ENCODE measurements around the gene HEY2.

Gene HEY2

DNA sequence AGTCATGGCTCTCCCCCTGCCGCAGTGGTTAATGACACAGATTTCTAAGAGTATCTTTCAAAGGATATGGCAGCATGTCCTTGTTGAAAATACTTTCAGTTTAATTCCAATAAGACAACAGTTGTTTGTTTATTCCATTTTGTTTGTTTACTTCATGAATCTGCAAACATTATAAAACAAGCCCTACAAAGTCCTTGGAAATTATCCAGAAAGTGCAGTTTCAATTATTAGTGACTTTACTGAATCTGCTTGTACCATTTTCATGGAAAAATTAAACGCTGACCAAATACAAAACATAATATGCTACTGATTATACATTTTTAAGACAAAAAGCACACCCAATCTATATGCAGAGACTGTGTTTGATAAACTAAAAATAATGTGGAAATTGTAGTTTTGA lies 3.3 kb downstream of the HEY2 start:
- TF ChIP-seq, protein P1, sequence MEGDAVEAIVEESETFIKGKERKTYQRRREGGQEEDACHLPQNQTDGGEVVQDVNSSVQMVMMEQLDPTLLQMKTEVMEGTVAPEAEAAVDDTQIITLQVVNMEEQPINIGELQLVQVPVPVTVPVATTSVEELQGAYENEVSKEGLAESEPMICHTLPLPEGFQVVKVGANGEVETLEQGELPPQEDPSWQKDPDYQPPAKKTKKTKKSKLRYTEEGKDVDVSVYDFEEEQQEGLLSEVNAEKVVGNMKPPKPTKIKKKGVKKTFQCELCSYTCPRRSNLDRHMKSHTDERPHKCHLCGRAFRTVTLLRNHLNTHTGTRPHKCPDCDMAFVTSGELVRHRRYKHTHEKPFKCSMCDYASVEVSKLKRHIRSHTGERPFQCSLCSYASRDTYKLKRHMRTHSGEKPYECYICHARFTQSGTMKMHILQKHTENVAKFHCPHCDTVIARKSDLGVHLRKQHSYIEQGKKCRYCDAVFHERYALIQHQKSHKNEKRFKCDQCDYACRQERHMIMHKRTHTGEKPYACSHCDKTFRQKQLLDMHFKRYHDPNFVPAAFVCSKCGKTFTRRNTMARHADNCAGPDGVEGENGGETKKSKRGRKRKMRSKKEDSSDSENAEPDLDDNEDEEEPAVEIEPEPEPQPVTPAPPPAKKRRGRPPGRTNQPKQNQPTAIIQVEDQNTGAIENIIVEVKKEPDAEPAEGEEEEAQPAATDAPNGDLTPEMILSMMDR (IDR thresholded peaks at IDR 0.05; ENCODE audit: borderline replicate concordance, control extremely low read depth, extremely low read depth, insufficient read depth, missing control alignments): no peak
- in situ Hi-C loops (cut with MboI; ENCODE audit: low sequenced_read_pairs, unreplicated experiment): loop anchor here (25.0 kb wide), 1 partner anchor 240 kb away; no protein-coding TSS in a partner anchor
- no peak for DNase-seq (ENCODE audit: low spot score)

DNA sequence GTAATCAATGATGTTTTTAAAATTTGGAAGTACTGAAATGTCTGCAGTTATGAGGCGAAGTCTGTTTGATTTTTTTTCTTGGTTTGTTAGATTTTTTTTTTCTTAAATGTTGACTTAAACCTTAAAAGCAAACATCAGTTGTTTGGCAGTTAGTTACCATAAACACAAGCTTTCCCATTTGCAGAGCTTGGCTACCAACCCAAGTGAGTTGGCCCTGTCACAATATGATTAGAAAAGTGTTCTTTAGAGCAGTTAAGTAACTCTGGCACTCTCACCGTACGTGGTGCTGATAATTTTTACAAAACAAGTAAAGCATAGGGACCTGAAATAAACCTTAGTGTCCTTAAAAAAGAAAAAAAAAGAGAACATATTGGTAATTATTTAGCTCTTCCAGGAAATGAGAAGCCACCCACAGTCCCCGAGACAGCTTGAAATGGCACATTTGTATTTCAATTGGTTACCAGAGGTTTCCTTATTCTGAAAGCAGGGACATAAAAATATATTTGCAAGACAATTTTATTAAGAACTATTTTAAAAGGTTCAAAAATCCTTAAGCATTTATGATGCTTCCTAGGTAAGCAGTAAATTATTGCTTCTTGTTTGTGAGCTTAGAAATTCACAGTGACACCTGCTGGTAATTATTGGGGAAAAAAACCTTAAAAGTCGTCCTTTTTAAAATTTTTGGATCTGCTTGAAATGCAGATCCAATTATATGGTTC lies 3.9 kb downstream of the HEY2 start:
- TF ChIP-seq, protein P1 (IDR thresholded peaks at IDR 0.05; ENCODE audit: borderline replicate concordance, control extremely low read depth, extremely low read depth, insufficient read depth, missing control alignments): no peak
- no peak for DNase-seq (ENCODE audit: low spot score)
- in situ Hi-C loops (cut with MboI; ENCODE audit: low sequenced_read_pairs, unreplicated experiment): loop anchor here (25.0 kb wide), 1 partner anchor 241 kb away; no protein-coding TSS in a partner anchor

DNA sequence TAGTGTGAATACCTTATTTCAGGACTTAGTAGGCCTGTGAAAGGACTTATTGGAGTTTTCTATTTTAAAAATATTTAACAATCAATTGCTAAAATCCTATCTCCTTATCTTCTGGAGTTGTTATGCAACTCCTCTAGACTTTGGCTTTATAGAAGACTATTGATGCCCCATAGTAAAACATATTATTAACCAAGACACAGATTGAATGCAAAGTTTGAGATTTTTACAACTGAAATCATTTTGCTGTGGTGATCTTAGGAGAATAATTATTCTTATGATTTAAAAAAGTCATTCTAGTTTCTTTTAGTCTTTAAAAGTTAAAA lies 4.5 kb downstream of the HEY2 start:
- no peak for DNase-seq (ENCODE audit: low spot score)
- TF ChIP-seq, protein P1 (IDR thresholded peaks at IDR 0.05; ENCODE audit: borderline replicate concordance, control extremely low read depth, extremely low read depth, insufficient read depth, missing control alignments): no peak
- in situ Hi-C loops (cut with MboI; ENCODE audit: low sequenced_read_pairs, unreplicated experiment): loop anchor here (25.0 kb wide), 1 partner anchor 242 kb away; no protein-coding TSS in a partner anchor

DNA sequence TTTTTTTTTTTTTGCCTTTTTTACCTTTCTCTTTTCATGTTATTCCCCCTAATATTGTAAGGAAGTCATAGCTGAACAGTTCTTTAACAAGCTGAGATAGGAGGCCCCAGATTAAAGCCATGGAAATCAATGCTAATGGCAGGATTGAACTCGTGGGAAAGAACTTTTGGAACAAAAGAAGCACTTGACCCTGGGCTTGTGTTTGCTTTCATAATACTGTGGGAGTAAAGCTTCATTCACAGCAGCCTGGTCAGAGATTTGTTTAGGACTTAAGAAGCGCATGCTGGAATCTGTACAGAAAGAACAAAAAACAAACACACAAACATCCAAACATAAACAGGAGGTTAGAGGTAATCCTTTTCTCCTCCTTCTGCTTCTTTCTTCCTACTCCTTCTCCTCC lies 5.1 kb downstream of the HEY2 start:
- in situ Hi-C loops (cut with MboI; ENCODE audit: low sequenced_read_pairs, unreplicated experiment): loop anchor here (25.0 kb wide), 1 partner anchor 242 kb away; no protein-coding TSS in a partner anchor
- no peak for DNase-seq (ENCODE audit: low spot score)
- TF ChIP-seq, protein P1 (IDR thresholded peaks at IDR 0.05; ENCODE audit: borderline replicate concordance, control extremely low read depth, extremely low read depth, insufficient read depth, missing control alignments): no peak

DNA sequence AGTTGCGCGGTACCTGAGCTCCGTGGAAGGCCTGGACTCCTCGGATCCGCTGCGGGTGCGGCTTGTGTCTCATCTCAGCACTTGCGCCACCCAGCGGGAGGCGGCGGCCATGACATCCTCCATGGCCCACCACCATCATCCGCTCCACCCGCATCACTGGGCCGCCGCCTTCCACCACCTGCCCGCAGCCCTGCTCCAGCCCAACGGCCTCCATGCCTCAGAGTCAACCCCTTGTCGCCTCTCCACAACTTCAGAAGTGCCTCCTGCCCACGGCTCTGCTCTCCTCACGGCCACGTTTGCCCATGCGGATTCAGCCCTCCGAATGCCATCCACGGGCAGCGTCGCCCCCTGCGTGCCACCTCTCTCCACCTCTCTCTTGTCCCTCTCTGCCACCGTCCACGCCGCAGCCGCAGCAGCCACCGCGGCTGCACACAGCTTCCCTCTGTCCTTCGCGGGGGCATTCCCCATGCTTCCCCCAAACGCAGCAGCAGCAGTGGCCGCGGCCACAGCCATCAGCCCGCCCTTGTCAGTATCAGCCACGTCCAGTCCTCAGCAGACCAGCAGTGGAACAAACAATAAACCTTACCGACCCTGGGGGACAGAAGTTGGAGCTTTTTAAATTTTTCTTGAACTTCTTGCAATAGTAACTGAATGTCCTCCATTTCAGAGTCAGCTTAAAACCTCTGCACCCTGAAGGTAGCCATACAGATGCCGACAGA lies 9.9 kb downstream of the HEY2 start:
- TF ChIP-seq, protein P1 (IDR thresholded peaks at IDR 0.05; ENCODE audit: borderline replicate concordance, control extremely low read depth, extremely low read depth, insufficient read depth, missing control alignments): no peak
- DNase-seq (ENCODE audit: low spot score): no peak
- in situ Hi-C loops (cut with MboI; ENCODE audit: low sequenced_read_pairs, unreplicated experiment): loop anchor here (25.0 kb wide), 1 partner anchor 247 kb away; no protein-coding TSS in a partner anchor

DNA sequence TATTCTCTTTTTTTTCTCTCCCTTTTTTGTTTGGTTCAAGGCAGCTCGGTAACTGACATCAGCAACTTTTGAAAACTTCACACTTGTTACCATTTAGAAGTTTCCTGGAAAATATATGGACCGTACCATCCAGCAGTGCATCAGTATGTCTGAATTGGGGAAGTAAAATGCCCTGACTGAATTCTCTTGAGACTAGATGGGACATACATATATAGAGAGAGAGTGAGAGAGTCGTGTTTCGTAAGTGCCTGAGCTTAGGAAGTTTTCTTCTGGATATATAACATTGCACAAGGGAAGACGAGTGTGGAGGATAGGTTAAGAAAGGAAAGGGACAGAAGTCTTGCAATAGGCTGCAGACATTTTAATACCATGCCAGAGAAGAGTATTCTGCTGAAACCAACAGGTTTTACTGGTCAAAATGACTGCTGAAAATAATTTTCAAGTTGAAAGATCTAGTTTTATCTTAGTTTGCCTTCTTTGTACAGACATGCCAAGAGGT lies 10.6 kb downstream of the HEY2 start:
- in situ Hi-C loops (cut with MboI; ENCODE audit: low sequenced_read_pairs, unreplicated experiment): loop anchor here (5.0 to 25.0 kb wide), 2 partner anchors 248 to 448 kb away; no protein-coding TSS in a partner anchor
- no peak for DNase-seq (ENCODE audit: low spot score)
- TF ChIP-seq, protein P1 (IDR thresholded peaks at IDR 0.05; ENCODE audit: borderline replicate concordance, control extremely low read depth, extremely low read depth, insufficient read depth, missing control alignments): no peak

Measured in GM13976 (cell line).